Ascending aorta (tissue), 2 donors: ENCODE results near the gene EFHC2. TPM values are rescaled to one million over a fixed set of nuclear protein-coding genes. Genes with fewer than 3 reads are reported as not detected.

ENCODE experiments used
- DNase-seq, 2 donors: peaks; one replicate each; pipeline ENCODE4 v3.0.0-alpha.2; 2019; ENCODE audit warnings: low spot score in 2 of 2
- H3K27ac ChIP-seq, 2 donors: fragments of 200-600 bp; sonication (generic); one replicate each; pipeline ENCODE4 v1.5.1; 2016 to 2017; ENCODE audit warnings: mild to moderate bottlenecking in 1 of 2
- H3K27me3 ChIP-seq: fragments of 200-600 bp; sonication (generic); one replicate; pipeline ENCODE4 v1.5.1; 2017
- H3K36me3 ChIP-seq, 2 donors: fragments of 200-600 bp; sonication (generic); one replicate each; pipeline ENCODE4 v1.5.1; 2016
- H3K4me1 ChIP-seq, 2 donors: fragments of 200-600 bp; sonication (generic); one replicate each; pipeline ENCODE4 v1.5.1; 2016 to 2017; ENCODE audit warnings: mild to moderate bottlenecking in 1 of 2
- H3K4me3 ChIP-seq, 2 donors: fragments of 200-600 bp; sonication (generic); one replicate each; pipeline ENCODE4 v1.5.1; 2016 to 2017; ENCODE audit warnings: mild to moderate bottlenecking in 1 of 2
- H3K9me3 ChIP-seq, 2 donors: fragments of 200-600 bp; sonication (generic); one replicate each; pipeline ENCODE4 v1.5.1; 2016
- intact Hi-C: fragments of 100-400 bp; cut with DNase I; formaldehyde crosslinking; loops from one replicate; pipeline ENCODE4 v1.15.1; 2023
- total RNA-seq: library from RNA; depleted of rRNA; stranded (reverse); fragments of >200 nt; gene quantifications from one replicate; pipeline ENCODE4 v1.1.0, GENCODE V29; 2016
- TF ChIP-seq, protein P1 (sequence below), 3 experiments: fragments of 200-600 bp in 2 of 3; fragments of 450-650 bp in 1 of 3; sonication (generic) in 2 of 3; IDR thresholded peaks; one replicate each; pipeline ENCODE4 v1.5.1; 2016 to 2019; ENCODE audit warnings: antibody characterized with exemption in 3 of 3, mild to moderate bottlenecking in 1 of 3, moderate library complexity in 1 of 3

EFHC2 gene
- total RNA-seq, 1 donor from 2014 or later: not detected

DNA sequence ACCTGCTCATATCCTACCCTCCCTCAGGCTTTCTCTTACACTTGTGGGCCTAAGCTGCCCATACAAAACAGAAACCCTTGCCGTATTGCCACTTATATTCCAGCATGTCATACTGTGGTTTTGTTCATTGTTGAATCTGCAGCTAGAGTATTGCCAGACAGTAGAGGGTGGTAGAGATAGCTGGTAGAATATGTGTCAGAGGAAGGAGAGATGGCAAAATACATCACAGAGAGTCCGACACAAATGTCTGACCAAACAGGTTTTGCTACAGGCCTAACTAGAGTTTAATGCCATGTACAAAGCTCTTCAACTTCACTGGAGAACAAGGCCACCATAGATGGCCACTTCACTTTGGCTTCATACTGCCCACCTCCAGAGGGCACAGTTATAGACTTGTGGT, 160.1 kb downstream of the EFHC2 start:
- intact Hi-C loops: no loop called here
- no peak overlapping the region for H3K4me3 ChIP-seq
- H3K4me1 ChIP-seq: no peaks in the 10 kb centered on the region
- H3K9me3 ChIP-seq: no peaks in the 10 kb centered on the region
- no peaks in the 10 kb centered on the region for H3K27me3 ChIP-seq
- no peak overlapping the region for H3K27ac ChIP-seq
- H3K36me3 ChIP-seq: no peaks in the 10 kb centered on the region
- no peak for DNase-seq
- TF ChIP-seq, protein P1, sequence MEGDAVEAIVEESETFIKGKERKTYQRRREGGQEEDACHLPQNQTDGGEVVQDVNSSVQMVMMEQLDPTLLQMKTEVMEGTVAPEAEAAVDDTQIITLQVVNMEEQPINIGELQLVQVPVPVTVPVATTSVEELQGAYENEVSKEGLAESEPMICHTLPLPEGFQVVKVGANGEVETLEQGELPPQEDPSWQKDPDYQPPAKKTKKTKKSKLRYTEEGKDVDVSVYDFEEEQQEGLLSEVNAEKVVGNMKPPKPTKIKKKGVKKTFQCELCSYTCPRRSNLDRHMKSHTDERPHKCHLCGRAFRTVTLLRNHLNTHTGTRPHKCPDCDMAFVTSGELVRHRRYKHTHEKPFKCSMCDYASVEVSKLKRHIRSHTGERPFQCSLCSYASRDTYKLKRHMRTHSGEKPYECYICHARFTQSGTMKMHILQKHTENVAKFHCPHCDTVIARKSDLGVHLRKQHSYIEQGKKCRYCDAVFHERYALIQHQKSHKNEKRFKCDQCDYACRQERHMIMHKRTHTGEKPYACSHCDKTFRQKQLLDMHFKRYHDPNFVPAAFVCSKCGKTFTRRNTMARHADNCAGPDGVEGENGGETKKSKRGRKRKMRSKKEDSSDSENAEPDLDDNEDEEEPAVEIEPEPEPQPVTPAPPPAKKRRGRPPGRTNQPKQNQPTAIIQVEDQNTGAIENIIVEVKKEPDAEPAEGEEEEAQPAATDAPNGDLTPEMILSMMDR (IDR thresholded peaks at IDR 0.05): no peak

DNA sequence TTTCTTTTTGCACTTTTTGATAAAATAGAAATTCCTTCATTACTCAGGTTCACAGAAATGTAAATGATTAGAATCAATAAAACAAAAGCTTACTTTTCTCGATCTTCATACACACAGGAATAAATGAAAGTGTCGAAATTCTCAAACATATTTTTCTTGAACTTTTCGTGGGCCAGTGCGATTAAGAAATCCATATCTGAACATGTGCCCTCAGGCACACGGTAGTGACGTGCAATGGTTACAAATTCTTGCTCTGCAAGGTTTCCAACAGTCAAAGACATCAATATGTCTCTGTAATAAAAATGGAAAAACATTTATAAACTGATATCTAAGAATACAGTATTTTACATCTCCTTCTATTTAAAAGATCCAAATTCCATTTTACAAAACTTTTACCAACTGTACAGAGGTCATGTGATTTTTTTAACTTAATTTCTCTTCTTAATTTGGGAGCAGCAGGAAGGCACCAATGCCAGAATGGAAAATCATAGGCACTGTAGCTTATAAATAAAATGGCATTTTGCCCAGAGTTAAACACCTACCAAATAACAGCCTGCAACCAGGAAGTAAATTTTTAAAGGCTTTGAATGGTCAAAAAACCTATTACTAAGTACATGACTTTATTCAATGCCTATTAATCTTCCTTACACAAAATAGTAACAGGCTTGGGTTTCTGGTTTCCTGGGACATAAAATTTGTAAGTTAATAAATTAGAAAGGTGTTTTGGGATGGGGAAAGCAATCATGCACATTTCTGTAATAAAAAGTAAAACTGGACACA, 165.0 kb downstream of the EFHC2 start:
- Histone ChIP-seq H3K4me3 (no peak overlapping the region), H3K27me3 (no peaks in the 10 kb centered on the region)

DNA sequence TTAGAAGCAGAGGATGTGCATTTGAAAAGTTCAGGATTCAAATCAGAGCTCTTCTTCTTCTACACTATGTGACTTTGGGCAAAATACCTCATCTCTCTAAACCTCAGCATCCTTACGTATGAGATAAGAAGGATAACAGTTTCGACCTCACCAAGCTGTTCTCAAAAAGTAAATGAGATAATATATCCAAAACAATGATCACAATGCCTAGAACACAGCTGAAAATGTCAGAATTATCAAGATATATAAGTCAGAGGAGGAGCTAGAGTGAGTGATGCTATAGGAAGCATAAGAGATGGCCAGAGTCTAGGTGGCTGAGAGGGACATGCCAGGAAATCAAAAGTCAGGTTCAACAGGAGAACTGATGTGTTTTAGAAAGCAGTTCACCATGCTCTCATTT, 168.0 kb downstream of the EFHC2 start:
- no peaks in the 10 kb centered on the region for H3K27me3 ChIP-seq
- H3K4me1 ChIP-seq: no peaks in the 10 kb centered on the region
- no peaks in the 10 kb centered on the region for H3K36me3 ChIP-seq
- H3K4me3 ChIP-seq: no peak overlapping the region
- no peak overlapping the region for H3K27ac ChIP-seq
- H3K9me3 ChIP-seq: no peaks in the 10 kb centered on the region
- no peak for DNase-seq
- TF ChIP-seq, protein P1 (IDR thresholded peaks at IDR 0.05): no peak
- intact Hi-C loops: no loop called here

More for the DNA sequence above, 165.0 kb downstream of the EFHC2 start:
- no peaks in the 10 kb centered on the region for H3K4me1 ChIP-seq
- intact Hi-C loops: no loop called here
- no peaks in the 10 kb centered on the region for H3K9me3 ChIP-seq
- TF ChIP-seq, protein P1 (IDR thresholded peaks at IDR 0.05): no peak
- H3K36me3 ChIP-seq: no peaks in the 10 kb centered on the region
- DNase-seq: no peak
- H3K27ac ChIP-seq: no peak overlapping the region

DNA sequence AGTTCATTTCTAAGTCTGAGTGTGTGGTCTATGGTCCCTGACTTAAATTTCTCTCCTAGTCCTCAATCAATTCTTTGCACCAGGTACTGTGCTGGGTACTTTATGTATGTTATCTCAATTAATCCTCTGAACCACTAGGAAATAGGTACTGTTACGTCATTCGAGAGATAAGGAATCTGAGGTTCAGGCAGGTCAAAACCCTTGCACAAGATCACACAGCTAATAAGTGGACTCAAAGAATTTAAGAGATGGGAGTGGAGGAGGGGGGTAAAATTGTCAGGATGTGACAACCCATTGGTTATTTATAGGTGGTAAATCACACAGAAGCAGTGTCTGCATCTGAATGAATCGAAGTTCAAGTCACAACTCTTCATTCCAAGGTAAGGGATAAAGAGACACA, 169.4 kb downstream of the EFHC2 start:
- H3K4me3 ChIP-seq: no peak overlapping the region
- no peak for DNase-seq
- H3K9me3 ChIP-seq: no peaks in the 10 kb centered on the region
- H3K27ac ChIP-seq: no peak overlapping the region
- H3K36me3 ChIP-seq: no peaks in the 10 kb centered on the region
- TF ChIP-seq, protein P1 (IDR thresholded peaks at IDR 0.05): no peak
- no peaks in the 10 kb centered on the region for H3K4me1 ChIP-seq
- intact Hi-C loops: no loop called here
- no peaks in the 10 kb centered on the region for H3K27me3 ChIP-seq

DNA sequence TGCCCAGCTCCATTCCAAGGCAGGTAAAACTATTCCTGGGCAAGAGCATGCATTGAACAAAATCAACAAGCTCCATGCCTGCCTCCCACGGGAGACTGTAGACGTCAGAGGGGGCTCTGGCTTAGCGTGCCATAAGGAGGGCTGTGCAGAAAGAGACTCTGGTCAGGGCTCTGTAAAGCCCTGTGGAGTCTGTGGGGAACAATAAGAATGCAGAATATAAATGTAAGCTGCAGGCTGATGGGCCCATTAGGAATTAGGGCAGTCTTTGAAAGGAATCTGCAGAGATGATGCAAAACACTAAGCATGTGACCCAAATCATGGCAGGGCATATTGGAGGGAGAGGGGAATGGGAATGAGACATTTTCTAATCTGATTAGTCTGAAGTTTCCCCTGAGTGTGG, 170.3 kb downstream of the EFHC2 start:
- intact Hi-C loops: no loop called here
- no peaks in the 10 kb centered on the region for H3K4me1 ChIP-seq
- no peaks in the 10 kb centered on the region for H3K36me3 ChIP-seq
- no peak overlapping the region for H3K4me3 ChIP-seq
- no peaks in the 10 kb centered on the region for H3K27me3 ChIP-seq
- H3K9me3 ChIP-seq: no peaks in the 10 kb centered on the region
- no peak overlapping the region for H3K27ac ChIP-seq
- no peak for DNase-seq
- TF ChIP-seq, protein P1 (IDR thresholded peaks at IDR 0.05): no peak
